H1 (cell line): Measurements from ENCODE around the gene NPL. TPM values are rescaled to one million over a fixed set of nuclear protein-coding genes. Genes with fewer than 3 reads are reported as not detected.

Experiments
- CTCF ChIA-PET: fragments of 300-600 bp; sonication (Branson Sonifier 250); formaldehyde crosslinking; loops from one replicate; lab custom pipeline; 2021; ENCODE audit not compliant: partially characterized antibody; lab: Charles Lee
- POLR2A ChIA-PET: fragments of 300-600 bp; sonication (Branson Sonifier 250); formaldehyde crosslinking; loops from one replicate; lab custom pipeline; 2021; ENCODE audit warnings: inconsistent platforms; ENCODE audit not compliant: partially characterized antibody; lab: Charles Lee
- DNase-seq, 2 experiments: peaks; one replicate each; pipeline versions ENCODE4 v3.0.0 to v3.0.0-alpha.2; 2010 to 2022; ENCODE audit warnings: low spot score in 2 of 2, low read depth in 1 of 2, mixed read lengths in 1 of 2
- FAIRE-seq: peaks from 2 replicates; lab custom pipeline; 2011; peaks lifted over from hg19 to GRCh38; lab: Jason Lieb, UNC
- H2AFZ ChIP-seq: 2 replicates; pipeline ENCODE4 v1.8.1; 2012; ENCODE audit warnings: low read length, inconsistent platforms
- H2AK5ac ChIP-seq: 2 replicates; pipeline ENCODE4 v1.6.1; 2013; ENCODE audit warnings: low read depth, low read length
- H2BK120ac ChIP-seq: replicated peaks from 2 replicates; pipeline ENCODE3; 2013; ENCODE audit warnings: low read depth, low read length, inconsistent platforms
- H2BK12ac ChIP-seq: 2 replicates; pipeline ENCODE4 v1.6.1; 2013; ENCODE audit warnings: low read depth, low read length
- H2BK15ac ChIP-seq: 2 replicates; pipeline ENCODE4 v1.6.1; 2013; ENCODE audit warnings: low read length
- H2BK20ac ChIP-seq: 2 replicates; pipeline ENCODE4 v1.6.1; 2013; ENCODE audit warnings: low read length
- H2BK5ac ChIP-seq: 2 replicates; pipeline ENCODE4 v1.6.1; 2013; ENCODE audit warnings: low read depth, low read length
- H3K14ac ChIP-seq: 2 replicates; pipeline ENCODE4 v1.6.1; 2013; ENCODE audit warnings: inconsistent platforms; ENCODE audit not compliant: insufficient read length
- H3K18ac ChIP-seq: 2 replicates; pipeline ENCODE4 v1.6.1; 2013; ENCODE audit warnings: low read length; ENCODE audit errors: extremely low read depth
- H3K23ac ChIP-seq: 2 replicates; pipeline ENCODE4 v1.6.1; 2013; ENCODE audit warnings: inconsistent platforms; ENCODE audit not compliant: insufficient read length
- H3K23me2 ChIP-seq: 2 replicates; pipeline ENCODE4 v1.6.1; 2013; ENCODE audit warnings: low read depth, low read length
- H3K27ac ChIP-seq: 2 replicates; pipeline ENCODE4 v1.6.1; 2011; ENCODE audit warnings: low read depth, low read length, inconsistent platforms
- H3K27me3 ChIP-seq, 4 experiments: replicated peaks in 1 of 4; 1 replicate in 1 of 4; 2 replicates in 3 of 4; pipeline versions ENCODE4 v1.6.1 to v1.8.1; 2011 to 2013; ENCODE audit warnings: low read length in 3 of 4, mild to moderate bottlenecking in 3 of 4, inconsistent platforms in 2 of 4, mixed read lengths in 2 of 4, moderate library complexity in 1 of 4; ENCODE audit not compliant: control insufficient read depth in 3 of 4, insufficient read depth in 3 of 4; ENCODE audit errors: extremely low read depth in 1 of 4
- H3K36me3 ChIP-seq, 4 experiments: 2 replicates each; pipeline versions ENCODE4 v1.6.1 to v1.8.1; 2011 to 2013; ENCODE audit warnings: mild to moderate bottlenecking in 4 of 4, low read length in 3 of 4, moderate library complexity in 2 of 4, control low read depth in 1 of 4, inconsistent platforms in 1 of 4; ENCODE audit not compliant: insufficient read depth in 4 of 4, control insufficient read depth in 2 of 4
- H3K4ac ChIP-seq: replicated peaks from 2 replicates; pipeline ENCODE3; 2013; ENCODE audit warnings: low read length, low read depth, mixed read lengths, inconsistent platforms; ENCODE audit not compliant: insufficient read length
- H3K4me1 ChIP-seq, 4 experiments: replicated peaks in 1 of 4; 1 replicate in 1 of 4; 2 replicates in 3 of 4; pipeline versions ENCODE4 v1.6.1 to v1.8.1; 2011 to 2013; ENCODE audit warnings: low read length in 3 of 4, inconsistent platforms in 2 of 4, mixed read lengths in 1 of 4; ENCODE audit not compliant: insufficient read depth in 4 of 4, control insufficient read depth in 3 of 4
- H3K4me2 ChIP-seq, 2 experiments: 2 replicates each; pipeline versions ENCODE4 v1.6.1 to v1.8.1; 2011 to 2013; ENCODE audit warnings: low read depth in 2 of 2, low read length in 2 of 2, control low read depth in 1 of 2, inconsistent platforms in 1 of 2, mild to moderate bottlenecking in 1 of 2; ENCODE audit not compliant: insufficient read depth in 1 of 2
- H3K4me3 ChIP-seq, 4 experiments: fragments of 200-600, 300-600 bp in 1 of 4; sonication (generic), shearing (Covaris generic), sonication (Bioruptor Twin) in 1 of 4; 2 replicates each; pipeline versions ENCODE4 v1.5.1 to v1.8.1; 2011 to 2016; ENCODE audit warnings: low read length in 4 of 4, low read depth in 3 of 4, control low read depth in 2 of 4, inconsistent platforms in 2 of 4, mild to moderate bottlenecking in 2 of 4, mixed read lengths in 1 of 4, moderate library complexity in 1 of 4; ENCODE audit not compliant: insufficient read depth in 2 of 4; ENCODE audit errors: extremely low read depth in 1 of 4
- H3K56ac ChIP-seq: replicated peaks from 2 replicates; pipeline ENCODE3; 2013; ENCODE audit warnings: low read depth, mild to moderate bottlenecking, mixed read lengths, low read length, inconsistent platforms; ENCODE audit not compliant: insufficient read length
- H3K79me1 ChIP-seq: 2 replicates; pipeline ENCODE4 v1.6.1; 2013; ENCODE audit warnings: low read depth, low read length, control low read depth
- H3K79me2 ChIP-seq, 2 experiments: 2 replicates each; pipeline versions ENCODE4 v1.6.1 to v1.8.1; 2012 to 2013; ENCODE audit warnings: low read length in 2 of 2, mild to moderate bottlenecking in 2 of 2, inconsistent platforms in 1 of 2; ENCODE audit not compliant: insufficient read depth in 2 of 2, control insufficient read depth in 1 of 2
- H3K9ac ChIP-seq, 4 experiments: replicated peaks in 1 of 4; 1 replicate in 1 of 4; 2 replicates in 3 of 4; pipeline versions ENCODE4 v1.6.1 to v1.8.1; 2011 to 2013; ENCODE audit warnings: low read depth in 3 of 4, low read length in 3 of 4, control low read depth in 2 of 4, mild to moderate bottlenecking in 2 of 4, moderate library complexity in 2 of 4, inconsistent platforms in 1 of 4; ENCODE audit errors: extremely low read depth in 1 of 4
- H3K9me3 ChIP-seq, 2 experiments: 2 replicates each; pipeline versions ENCODE4 v1.6.1 to v1.8.1; 2012 to 2013; ENCODE audit warnings: mild to moderate bottlenecking in 2 of 2, moderate library complexity in 2 of 2, control low read depth in 1 of 2, inconsistent platforms in 1 of 2, low read depth in 1 of 2, low read length in 1 of 2, mixed read lengths in 1 of 2; ENCODE audit not compliant: insufficient read depth in 2 of 2
- H4K20me1 ChIP-seq, 2 experiments: replicated peaks in 1 of 2; 2 replicates each; pipeline versions ENCODE3 to v1.8.1; 2011 to 2013; ENCODE audit warnings: inconsistent platforms in 2 of 2, low read length in 2 of 2, mild to moderate bottlenecking in 1 of 2; ENCODE audit not compliant: insufficient read depth in 2 of 2, control insufficient read depth in 1 of 2
- H4K5ac ChIP-seq: 2 replicates; pipeline ENCODE4 v1.6.1; 2013; ENCODE audit warnings: low read length, low read depth, mixed read lengths, inconsistent platforms; ENCODE audit not compliant: insufficient read length
- H4K8ac ChIP-seq: 2 replicates; pipeline ENCODE4 v1.8.0; 2013; ENCODE audit warnings: mild to moderate bottlenecking, moderate library complexity, low read length, inconsistent platforms; ENCODE audit not compliant: insufficient read depth; ENCODE audit errors: extremely low read depth
- H4K91ac ChIP-seq: replicated peaks from 2 replicates; pipeline ENCODE3; 2013; ENCODE audit warnings: low read length, mixed read lengths, inconsistent platforms; ENCODE audit not compliant: insufficient read length
- CHD1 ChIP-seq: IDR thresholded peaks from 2 replicates; pipeline ENCODE4 v1.6.1; 2012; ENCODE audit warnings: low read depth, low read length, improper control_type of control experiment
- EGR1 ChIP-seq: IDR thresholded peaks from 2 replicates; pipeline ENCODE4 v1.6.1; 2011; ENCODE audit warnings: low read depth, low read length, borderline replicate concordance
- GABPA ChIP-seq: IDR thresholded peaks from 2 replicates; pipeline ENCODE4 v1.6.1; 2011; ENCODE audit warnings: mild to moderate bottlenecking, low read length, moderate library complexity, borderline replicate concordance; ENCODE audit not compliant: insufficient read depth
- GTF2F1 ChIP-seq: IDR thresholded peaks from 2 replicates; pipeline ENCODE4 v1.6.1; 2012; ENCODE audit warnings: low read depth, low read length, improper control_type of control experiment, borderline replicate concordance
- PHF8 ChIP-seq: fragments of 200-600 bp; sonication (generic); conservative IDR thresholded peaks from 2 replicates; pipeline ENCODE4 v1.7.1; 2012; ENCODE audit warnings: low read depth, mild to moderate bottlenecking, inconsistent platforms, low read length, moderate library complexity
- RBBP5 ChIP-seq: IDR thresholded peaks from 2 replicates; pipeline ENCODE4 v1.7.1; 2012; ENCODE audit warnings: low read depth, mild to moderate bottlenecking, inconsistent platforms, low read length, moderate library complexity, borderline replicate concordance
- SIN3A ChIP-seq, 2 experiments: IDR thresholded peaks in 1 of 2; conservative IDR thresholded peaks in 1 of 2; 2 replicates each; pipeline ENCODE4 v1.6.1; 2011 to 2012; ENCODE audit warnings: low read length in 2 of 2, improper control_type of control experiment in 1 of 2, low read depth in 1 of 2, mild to moderate bottlenecking in 1 of 2
- SIRT6 ChIP-seq: IDR thresholded peaks from one replicate; pipeline ENCODE4 v1.7.1; 2012; ENCODE audit warnings: low read length, inconsistent platforms
- TCF12 ChIP-seq: IDR thresholded peaks from 2 replicates; pipeline ENCODE4 v1.6.1; 2011; ENCODE audit warnings: low read depth, mild to moderate bottlenecking, low read length
- TEAD4 ChIP-seq: IDR thresholded peaks from 2 replicates; pipeline ENCODE4 v1.6.1; 2012; ENCODE audit warnings: low read depth, low read length, inconsistent platforms, mixed read lengths
- WGBS, 2 experiments: shearing (Covaris generic) in 1 of 2; methylation state at CpG; one replicate each; pipeline versions ENCODE4 v1.1.6 to v1.1.7; 2013 to 2015; ENCODE audit warnings: low lambda C conversion rate in 2 of 2, mixed read lengths in 2 of 2, inconsistent platforms in 1 of 2, low coverage in 1 of 2, missing lambda C conversion rate in 1 of 2; ENCODE audit not compliant: insufficient replicate concordance in 2 of 2, insufficient coverage in 1 of 2, insufficient read length in 1 of 2; ENCODE audit errors: extremely low coverage in 1 of 2, missing lambda C conversion rate in 1 of 2; 5-methylcytosine and 5-hydroxymethylcytosine counted together
- polyA plus RNA-seq, 7 experiments: library from polyadenylated mRNA; depleted of rRNA in 3 of 7; stranded (reverse) in 5 of 7; unstranded in 2 of 7; fragments of >200 nt in 5 of 7; fragments of 200-250 nt in 2 of 7; gene quantifications; 1 replicate in 5 of 7; 2 replicates in 1 of 7; 4 replicates in 1 of 7; pipeline versions ENCODE4 v1.2.1 to v1.2.3, GENCODE V29; 2011 to 2013; ENCODE audit warnings: missing spikeins in 2 of 7, mixed read lengths in 2 of 7
- total RNA-seq: library from RNA; stranded (reverse); fragmentation: NEBNext Ultra II Directional; extraction: Animal tissue kit (Norgen Biotek cat#: 25700); gene quantifications from 2 replicates; pipeline ENCODE4 v1.2.1, GENCODE V29; 2021
- TF ChIP-seq, protein P1 (sequence below): IDR thresholded peaks from 2 replicates; pipeline ENCODE4 v1.6.1; 2012; ENCODE audit warnings: inconsistent platforms
- TF ChIP-seq, protein P2 (sequence below): IDR thresholded peaks from 2 replicates; pipeline ENCODE4 v1.6.1; 2011; ENCODE audit warnings: low read depth, mild to moderate bottlenecking, low read length; ENCODE audit not compliant: insufficient read depth

Gene NPL
- total and polyA plus RNA-seq, 2 of the 8 experiments (the other 6 are each of a cell fraction or from before 2014, with no cell fraction given), result 2.2 to 4.4 TPM

DNA sequence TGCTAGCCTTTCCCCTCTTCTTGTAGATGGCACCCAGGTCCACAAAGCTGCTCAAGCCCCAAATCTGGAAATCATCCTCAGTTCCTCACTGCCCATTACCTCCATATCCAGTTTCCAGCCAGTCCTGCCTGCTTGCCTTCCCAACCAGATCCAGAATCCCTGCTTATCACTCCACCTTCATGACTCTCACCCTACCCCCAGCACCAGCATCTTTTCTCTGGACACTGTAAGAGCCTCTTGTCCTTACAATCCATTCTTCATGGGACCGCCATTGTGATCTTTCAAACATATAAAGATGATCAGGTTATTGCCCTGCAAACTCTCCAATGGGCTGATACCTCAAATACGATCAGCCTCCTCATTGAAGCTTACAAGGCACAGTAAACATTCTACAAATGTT lies 23.5 kb upstream of the NPL start:
- no peak overlapping the region for H3K56ac ChIP-seq
- no peak overlapping the region for H4K5ac ChIP-seq
- H2BK20ac ChIP-seq, result 0 out of 2 replicates have a peak overlapping the region, but pooled peaks have one; percentile 50
- H2AK5ac ChIP-seq, result no peak overlapping the region
- H3K4me2 ChIP-seq, result no peak overlapping the region
- no peak overlapping the region for H3K23ac ChIP-seq
- peaks cover 6 to 9% of the 10 kb centered on the region in 2 experiments; a peak in 3 of 4 replicates for H3K9me3 ChIP-seq
- H3K27me3 ChIP-seq, result peaks cover 0 to 1% (median 0%) of the 10 kb centered on the region in 4 experiments; a peak in 1 of 7 replicates
- no peak for FAIRE-seq
- H3K18ac ChIP-seq, result no peak overlapping the region
- ChIA-PET POLR2A (interaction anchor here (1.5 kb wide), 1 partner anchor 158 kb away, joined by 3 read pairs; no protein-coding TSS in a partner anchor), CTCF (interaction anchor here (0.9 to 1.0 kb wide), 2 partner anchors 9 to 167 kb away, joined by 3 to 4 read pairs; no protein-coding TSS in a partner anchor)
- no peaks in the 10 kb centered on the region for H4K20me1 ChIP-seq
- 0 out of 2 replicates have a peak overlapping the region, but pooled peaks have one; percentile 23 for H2AFZ ChIP-seq
- no peaks in the 10 kb centered on the region; the same call in 1 of the 2 replicates for H3K23me2 ChIP-seq
- no peak overlapping the region for H3K14ac ChIP-seq
- no peaks in the 10 kb centered on the region for H3K79me2 ChIP-seq
- H2BK120ac ChIP-seq, result no peak overlapping the region
- H3K9ac ChIP-seq, result no peak overlapping the region
- H3K4me1 ChIP-seq, result peaks cover 0 to 4% (median under 1%) of the 10 kb centered on the region in 4 experiments; a peak in 1 of 7 replicates
- no peak overlapping the region for H3K27ac ChIP-seq
- no peak overlapping the region for H2BK12ac ChIP-seq
- H4K8ac ChIP-seq, result no peak overlapping the region
- no peaks in the 10 kb centered on the region for H3K36me3 ChIP-seq
- H2BK5ac ChIP-seq, result no peak overlapping the region; the same call in 1 of the 2 replicates
- no peak overlapping the region for H4K91ac ChIP-seq
- H3K4ac ChIP-seq, result no peak overlapping the region
- 87% methylated on average over 2 of the region's 2 CpGs; no CpG with 5 or more reads in 1 of the 2 experiments for WGBS, 2 experiments
- H2BK15ac ChIP-seq, result no peak overlapping the region
- H3K79me1 ChIP-seq, result no peaks in the 10 kb centered on the region
- DNase-seq, result no peak
- H3K4me3 ChIP-seq, result no peak overlapping the region
- TF ChIP-seq SIRT6, result no peak
- no peak for TF ChIP-seq EGR1
- no peak for TF ChIP-seq GTF2F1
- TF ChIP-seq GABPA, result no peak
- TF ChIP-seq CHD1, result no peak
- TF ChIP-seq, protein P1, sequence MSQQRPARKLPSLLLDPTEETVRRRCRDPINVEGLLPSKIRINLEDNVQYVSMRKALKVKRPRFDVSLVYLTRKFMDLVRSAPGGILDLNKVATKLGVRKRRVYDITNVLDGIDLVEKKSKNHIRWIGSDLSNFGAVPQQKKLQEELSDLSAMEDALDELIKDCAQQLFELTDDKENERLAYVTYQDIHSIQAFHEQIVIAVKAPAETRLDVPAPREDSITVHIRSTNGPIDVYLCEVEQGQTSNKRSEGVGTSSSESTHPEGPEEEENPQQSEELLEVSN, result no peak
- no peak for TF ChIP-seq TCF12
- TF ChIP-seq TEAD4, result no peak
- TF ChIP-seq PHF8, result no peak
- no peak for TF ChIP-seq RBBP5
- TF ChIP-seq SIN3A (conservative IDR thresholded peaks at IDR 0.05 in 1 of 2, IDR thresholded peaks at IDR 0.05 in 1 of 2; ENCODE audit: low read depth in 1 of 2, low read length in 2 of 2), result no peak
- TF ChIP-seq, protein P2, sequence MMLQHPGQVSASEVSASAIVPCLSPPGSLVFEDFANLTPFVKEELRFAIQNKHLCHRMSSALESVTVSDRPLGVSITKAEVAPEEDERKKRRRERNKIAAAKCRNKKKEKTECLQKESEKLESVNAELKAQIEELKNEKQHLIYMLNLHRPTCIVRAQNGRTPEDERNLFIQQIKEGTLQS, result no peak
